OCI-LY7 (cell line): ENCODE data around the gene DNAI1. TPM values are rescaled to one million over a fixed set of nuclear protein-coding genes. Genes with fewer than 3 reads are reported as not detected.

ENCODE experiments used
- BruUV-seq: library from RNA; stranded (reverse); fragments of 400-500 nt; replicated peaks from 2 replicates; lab custom pipeline; 2021; lab: Mats Ljungman, UMichigan
- CTCF ChIA-PET: fragments of 300-600 bp; sonication (Branson Sonifier 250); formaldehyde crosslinking; loops from one replicate; lab custom pipeline; 2022; ENCODE audit warnings: antibody characterized with exemption; ENCODE audit not compliant: unreplicated experiment; lab: Charles Lee
- POLR2A ChIA-PET: fragments of 300-600 bp; sonication (Branson Sonifier 250); formaldehyde crosslinking; loops from one replicate; lab custom pipeline; 2022; ENCODE audit warnings: antibody characterized with exemption; lab: Charles Lee
- DNase-seq: peaks from one replicate; pipeline ENCODE4 v3.0.0-alpha.2; 2015; ENCODE audit warnings: low spot score
- H2AFZ ChIP-seq: fragments of 200-600 bp; sonication (generic), shearing (Covaris generic); 2 replicates; pipeline ENCODE4 v1.6.1; 2014; ENCODE audit warnings: mild to moderate bottlenecking, antibody characterized with exemption, low read length, moderate library complexity
- H3K27ac ChIP-seq: fragments of 200-600 bp; sonication (generic); 2 replicates; pipeline ENCODE4 v1.5.1; 2014; ENCODE audit warnings: mixed run types, low read depth, mild to moderate bottlenecking, moderate library complexity, low read length, inconsistent platforms; ENCODE audit not compliant: poor library complexity, severe bottlenecking
- H3K36me3 ChIP-seq: fragments of 200-600 bp; sonication (generic); 2 replicates; pipeline ENCODE4 v1.6.1; 2014; ENCODE audit warnings: mild to moderate bottlenecking, antibody characterized with exemption, low read length, moderate library complexity, mixed read lengths; ENCODE audit not compliant: insufficient read depth
- H3K4me1 ChIP-seq: fragments of 200-600 bp; sonication (generic); 2 replicates; pipeline ENCODE4 v1.5.1; 2014; ENCODE audit warnings: mild to moderate bottlenecking, low read length; ENCODE audit not compliant: insufficient read depth, poor library complexity, severe bottlenecking
- H3K4me2 ChIP-seq: fragments of 200-600 bp; sonication (generic); 2 replicates; pipeline ENCODE4 v1.6.1; 2014; ENCODE audit warnings: mild to moderate bottlenecking, low read length
- H3K4me3 ChIP-seq: fragments of 200-600 bp; sonication (generic); 2 replicates; pipeline ENCODE4 v1.5.1; 2014; ENCODE audit warnings: mild to moderate bottlenecking, low read depth, low read length; ENCODE audit not compliant: poor library complexity, severe bottlenecking
- H3K79me2 ChIP-seq: fragments of 200-600 bp; sonication (generic); 2 replicates; pipeline ENCODE4 v1.6.1; 2016; ENCODE audit warnings: low read depth, mild to moderate bottlenecking, low read length, moderate library complexity, mixed read lengths; ENCODE audit not compliant: insufficient read depth
- H3K9me2 ChIP-seq: fragments of 200-600 bp; sonication (generic); 2 replicates; pipeline ENCODE4 v1.6.1; 2016; ENCODE audit warnings: mild to moderate bottlenecking, low read length, mixed read lengths; ENCODE audit not compliant: insufficient read depth
- H3K9me3 ChIP-seq: fragments of 200-600 bp; sonication (generic); 2 replicates; pipeline ENCODE4 v1.6.1; 2014; ENCODE audit warnings: mild to moderate bottlenecking, mixed run types, low read length, mixed read lengths
- H4K20me1 ChIP-seq: fragments of 200-600 bp; sonication (generic); 2 replicates; pipeline ENCODE4 v1.6.1; 2014; ENCODE audit warnings: mild to moderate bottlenecking, antibody characterized with exemption, low read length, moderate library complexity, mixed read lengths; ENCODE audit not compliant: insufficient read depth
- EZH2phosphoT487 ChIP-seq: fragments of 200-600 bp; sonication (generic); IDR thresholded peaks from 2 replicates; pipeline ENCODE4 v1.6.1; 2018; ENCODE audit warnings: low read depth, borderline replicate concordance, mild to moderate bottlenecking, mixed run types, antibody characterized with exemption, low read length, moderate library complexity, mixed read lengths
- intact Hi-C: fragments of 100-400 bp; cut with micrococcal nuclease; formaldehyde crosslinking; loops from one replicate; pipeline ENCODE4 v1.10.0; 2022; ENCODE audit not compliant: unreplicated experiment
- total RNA-seq, 2 experiments: library from RNA; depleted of rRNA in 1 of 2; stranded (reverse); fragments of >200 nt in 1 of 2; shearing (Covaris generic) in 1 of 2; gene quantifications; 2 replicates each; pipeline ENCODE4 v1.2.3, GENCODE V29; 2014 to 2022
- TF ChIP-seq, protein P1 (sequence below): fragments of 200-600 bp; sonication (generic); conservative IDR thresholded peaks from 2 replicates; pipeline ENCODE4 v1.5.1; 2014; ENCODE audit warnings: mild to moderate bottlenecking, antibody characterized with exemption, low read length, moderate library complexity, mixed read lengths

Gene DNAI1
- total RNA-seq, 2 experiments from 2014 or later = 0.57 to 0.97 TPM

DNA sequence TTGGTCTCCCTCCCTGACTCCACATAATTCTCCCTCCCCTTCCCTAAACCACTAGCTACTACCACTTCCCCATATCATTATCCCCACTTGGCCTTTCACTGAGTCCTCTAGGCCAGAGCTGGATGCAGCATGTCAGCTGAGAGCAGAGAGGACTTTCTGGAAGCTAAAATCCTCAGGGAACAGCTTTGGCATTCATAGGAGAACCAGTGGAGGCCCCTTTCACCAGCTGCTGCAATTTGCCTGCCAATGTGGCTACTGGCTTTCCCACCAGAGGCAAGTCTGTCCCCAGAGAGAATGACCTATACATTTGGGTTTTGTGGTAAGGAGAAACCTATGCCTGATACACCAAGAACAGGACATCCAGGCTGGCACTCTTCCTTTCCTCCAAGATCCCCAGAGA, 14.6 kb upstream of the DNAI1 start:
- H2AFZ ChIP-seq = no peak overlapping the region
- H3K27ac ChIP-seq = no peak overlapping the region
- no peaks in the 10 kb centered on the region for H4K20me1 ChIP-seq
- ChIA-PET POLR2A (interaction anchor here (0.6 kb wide), 1 partner anchor 99 kb away, joined by 3 read pairs; no protein-coding TSS in a partner anchor), CTCF (no interaction called here)
- no peak for DNase-seq
- intact Hi-C loops = no loop called here
- no peak overlapping the region for H3K4me2 ChIP-seq
- BruUV-seq = no TSS peak
- H3K36me3 ChIP-seq = no peaks in the 10 kb centered on the region
- H3K79me2 ChIP-seq = no peaks in the 10 kb centered on the region
- no peaks in the 10 kb centered on the region for H3K9me2 ChIP-seq
- TF ChIP-seq, protein P1, sequence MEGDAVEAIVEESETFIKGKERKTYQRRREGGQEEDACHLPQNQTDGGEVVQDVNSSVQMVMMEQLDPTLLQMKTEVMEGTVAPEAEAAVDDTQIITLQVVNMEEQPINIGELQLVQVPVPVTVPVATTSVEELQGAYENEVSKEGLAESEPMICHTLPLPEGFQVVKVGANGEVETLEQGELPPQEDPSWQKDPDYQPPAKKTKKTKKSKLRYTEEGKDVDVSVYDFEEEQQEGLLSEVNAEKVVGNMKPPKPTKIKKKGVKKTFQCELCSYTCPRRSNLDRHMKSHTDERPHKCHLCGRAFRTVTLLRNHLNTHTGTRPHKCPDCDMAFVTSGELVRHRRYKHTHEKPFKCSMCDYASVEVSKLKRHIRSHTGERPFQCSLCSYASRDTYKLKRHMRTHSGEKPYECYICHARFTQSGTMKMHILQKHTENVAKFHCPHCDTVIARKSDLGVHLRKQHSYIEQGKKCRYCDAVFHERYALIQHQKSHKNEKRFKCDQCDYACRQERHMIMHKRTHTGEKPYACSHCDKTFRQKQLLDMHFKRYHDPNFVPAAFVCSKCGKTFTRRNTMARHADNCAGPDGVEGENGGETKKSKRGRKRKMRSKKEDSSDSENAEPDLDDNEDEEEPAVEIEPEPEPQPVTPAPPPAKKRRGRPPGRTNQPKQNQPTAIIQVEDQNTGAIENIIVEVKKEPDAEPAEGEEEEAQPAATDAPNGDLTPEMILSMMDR = no peak
- no peak for TF ChIP-seq EZH2phosphoT487
- H3K4me3 ChIP-seq = no peak overlapping the region
- H3K4me1 ChIP-seq = no peaks in the 10 kb centered on the region
- no peaks in the 10 kb centered on the region for H3K9me3 ChIP-seq

- Histone ChIP-seq H3K27ac (no peak overlapping the region), H2AFZ (no peak overlapping the region), H3K9me3 (no peaks in the 10 kb centered on the region), H3K79me2 (no peaks in the 10 kb centered on the region), H3K4me2 (no peak overlapping the region), H3K36me3 (no peaks in the 10 kb centered on the region), H4K20me1 (no peaks in the 10 kb centered on the region), H3K4me3 (no peak overlapping the region), H3K4me1 (no peaks in the 10 kb centered on the region), H3K9me2 (no peaks in the 10 kb centered on the region)
- CTCF ChIA-PET = no interaction called here
- no peak for DNase-seq
- intact Hi-C loops = no loop called here
- no peak for TF ChIP-seq EZH2phosphoT487
- TF ChIP-seq, protein P1 = no peak
- BruUV-seq = no TSS peak
- POLR2A ChIA-PET = interaction anchor here (0.6 to 0.9 kb wide), 3 partner anchors 9 to 47 kb away, joined by 3 to 4 read pairs (median 3); no protein-coding TSS in a partner anchor
Observed at GRCh38 chr9:34446468-34446891, 12.1 kb upstream of the DNAI1 start.

DNA sequence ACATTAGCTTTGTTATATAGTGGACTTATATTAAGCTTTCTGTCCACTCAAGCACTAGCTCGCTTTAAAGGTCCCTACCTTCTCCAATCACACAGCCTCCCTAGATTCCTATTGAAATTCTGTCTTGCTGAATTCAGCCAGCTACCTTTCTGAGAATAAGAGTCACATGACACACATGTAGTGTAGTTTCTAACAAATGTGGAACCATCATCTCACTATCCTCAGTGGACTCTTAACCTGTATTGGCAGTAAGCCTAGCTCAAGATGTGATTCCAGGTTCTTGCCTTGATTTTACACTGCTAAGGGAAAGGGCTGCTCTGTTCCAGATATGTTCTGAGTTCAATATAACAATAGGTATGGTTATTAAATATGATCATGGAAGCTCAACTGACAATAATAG, 11.7 kb upstream of the DNAI1 start:
- no peak overlapping the region for H3K4me3 ChIP-seq
- intact Hi-C loops = no loop called here
- no peak overlapping the region for H3K27ac ChIP-seq
- no peak overlapping the region for H2AFZ ChIP-seq
- H3K4me1 ChIP-seq = no peaks in the 10 kb centered on the region
- DNase-seq = no peak
- no peaks in the 10 kb centered on the region for H3K9me2 ChIP-seq
- H3K36me3 ChIP-seq = no peaks in the 10 kb centered on the region
- no TSS peak for BruUV-seq
- POLR2A ChIA-PET = interaction anchor here (0.6 to 0.9 kb wide), 2 partner anchors 8 to 43 kb away, joined by 3 to 4 read pairs; no protein-coding TSS in a partner anchor
- H3K79me2 ChIP-seq = no peaks in the 10 kb centered on the region
- H4K20me1 ChIP-seq = no peaks in the 10 kb centered on the region
- no peak for TF ChIP-seq EZH2phosphoT487
- TF ChIP-seq, protein P1 = no peak
- CTCF ChIA-PET = no interaction called here
- H3K9me3 ChIP-seq = no peaks in the 10 kb centered on the region
- H3K4me2 ChIP-seq = no peak overlapping the region
